Measurements from ENCODE around the gene C1orf226.

The C1orf226 gene

DNA sequence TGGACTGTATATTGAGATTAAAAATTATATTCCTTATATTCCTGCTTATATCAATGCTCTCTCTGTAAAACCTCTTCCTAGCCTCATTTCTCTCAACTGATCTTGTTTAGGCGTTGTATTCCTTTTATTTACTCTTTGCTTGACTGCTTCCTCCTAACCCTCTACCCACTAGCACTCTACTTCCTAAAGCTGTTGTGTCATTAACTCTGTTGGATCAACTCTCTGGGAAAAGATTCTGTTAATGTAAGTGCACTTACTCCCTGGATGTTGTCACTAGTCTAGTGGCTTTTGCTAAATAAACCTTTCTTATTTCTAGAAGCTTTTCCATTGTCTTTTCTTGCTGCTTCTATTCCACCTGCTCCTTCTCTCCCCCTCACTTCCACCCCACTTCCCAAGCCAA lies 11.4 kb upstream of the C1orf226 start:
- H3K36me3 ChIP-seq: peaks cover 68% of the 10 kb centered on the region
- H3K27me3 ChIP-seq: no peaks in the 10 kb centered on the region
- no peaks in the 10 kb centered on the region for H3K9me3 ChIP-seq
- no peak overlapping the region for H3K4me3 ChIP-seq (ENCODE audit: low read depth in 1 of 2, low read length in 1 of 2)
- no peaks in the 10 kb centered on the region for H3K4me1 ChIP-seq (ENCODE audit: control insufficient read depth in 1 of 2, insufficient read depth in 1 of 2, low read depth in 1 of 2, low read length in 1 of 2)
- TF ChIP-seq, protein P1, sequence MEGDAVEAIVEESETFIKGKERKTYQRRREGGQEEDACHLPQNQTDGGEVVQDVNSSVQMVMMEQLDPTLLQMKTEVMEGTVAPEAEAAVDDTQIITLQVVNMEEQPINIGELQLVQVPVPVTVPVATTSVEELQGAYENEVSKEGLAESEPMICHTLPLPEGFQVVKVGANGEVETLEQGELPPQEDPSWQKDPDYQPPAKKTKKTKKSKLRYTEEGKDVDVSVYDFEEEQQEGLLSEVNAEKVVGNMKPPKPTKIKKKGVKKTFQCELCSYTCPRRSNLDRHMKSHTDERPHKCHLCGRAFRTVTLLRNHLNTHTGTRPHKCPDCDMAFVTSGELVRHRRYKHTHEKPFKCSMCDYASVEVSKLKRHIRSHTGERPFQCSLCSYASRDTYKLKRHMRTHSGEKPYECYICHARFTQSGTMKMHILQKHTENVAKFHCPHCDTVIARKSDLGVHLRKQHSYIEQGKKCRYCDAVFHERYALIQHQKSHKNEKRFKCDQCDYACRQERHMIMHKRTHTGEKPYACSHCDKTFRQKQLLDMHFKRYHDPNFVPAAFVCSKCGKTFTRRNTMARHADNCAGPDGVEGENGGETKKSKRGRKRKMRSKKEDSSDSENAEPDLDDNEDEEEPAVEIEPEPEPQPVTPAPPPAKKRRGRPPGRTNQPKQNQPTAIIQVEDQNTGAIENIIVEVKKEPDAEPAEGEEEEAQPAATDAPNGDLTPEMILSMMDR (IDR thresholded peaks at IDR 0.05): no peak
- H3K27ac ChIP-seq: no peak overlapping the region

DNA sequence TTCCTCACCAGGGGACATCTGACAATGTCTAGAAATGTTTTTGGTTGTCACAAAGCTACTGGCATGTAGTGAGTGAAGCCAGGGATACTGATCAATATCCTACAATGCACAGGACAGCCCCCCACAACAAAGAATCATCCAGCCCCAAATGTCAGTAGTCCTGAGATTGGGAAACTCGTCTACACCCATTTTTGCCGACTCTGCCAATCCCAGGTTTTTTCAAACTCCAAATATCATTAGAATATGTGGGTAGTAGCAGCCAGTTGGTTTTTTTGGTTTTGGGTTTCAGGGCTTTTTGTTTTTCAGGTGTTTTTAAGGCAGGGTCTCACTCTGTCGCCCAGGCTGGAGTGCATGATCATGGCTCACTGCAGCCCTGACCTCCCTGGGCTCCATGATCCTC lies 10.8 kb upstream of the C1orf226 start:
- no peaks in the 10 kb centered on the region for H3K4me1 ChIP-seq (ENCODE audit: control insufficient read depth in 1 of 2, insufficient read depth in 1 of 2, low read depth in 1 of 2, low read length in 1 of 2)
- TF ChIP-seq, protein P1 (IDR thresholded peaks at IDR 0.05): no peak
- H3K27ac ChIP-seq: no peak overlapping the region
- no peaks in the 10 kb centered on the region for H3K27me3 ChIP-seq
- H3K9me3 ChIP-seq: no peaks in the 10 kb centered on the region
- H3K4me3 ChIP-seq (ENCODE audit: low read depth in 1 of 2, low read length in 1 of 2): no peak overlapping the region
- peaks cover 69% of the 10 kb centered on the region for H3K36me3 ChIP-seq

GRCh38 chr1:162371611-162372010 lies 9.9 kb upstream of the C1orf226 start:
- Histone ChIP-seq H3K4me3 (ENCODE audit: low read depth in 1 of 2, low read length in 1 of 2) (no peak overlapping the region), H3K36me3 (peaks cover 61% of the 10 kb centered on the region), H3K9me3 (no peaks in the 10 kb centered on the region), H3K27ac (no peak overlapping the region), H3K27me3 (no peaks in the 10 kb centered on the region), H3K4me1 (ENCODE audit: control insufficient read depth in 1 of 2, insufficient read depth in 1 of 2, low read depth in 1 of 2, low read length in 1 of 2) (no peaks in the 10 kb centered on the region)
- TF ChIP-seq, protein P1 (IDR thresholded peaks at IDR 0.05): no peak

- Histone ChIP-seq H3K27ac (no peak overlapping the region), H3K27me3 (no peaks in the 10 kb centered on the region), H3K4me3 (ENCODE audit: low read depth in 1 of 2, low read length in 1 of 2) (no peak overlapping the region), H3K9me3 (no peaks in the 10 kb centered on the region), H3K36me3 (peaks cover 53% of the 10 kb centered on the region), H3K4me1 (ENCODE audit: control insufficient read depth in 1 of 2, insufficient read depth in 1 of 2, low read depth in 1 of 2, low read length in 1 of 2) (no peaks in the 10 kb centered on the region)
- TF ChIP-seq, protein P1 (IDR thresholded peaks at IDR 0.05): no peak
Measured at GRCh38 chr1:162372159-162373071, 9.1 kb upstream of the C1orf226 start.

- TF ChIP-seq, protein P1 (IDR thresholded peaks at IDR 0.05): no peak
- Histone ChIP-seq H3K27ac (no peak overlapping the region), H3K36me3 (peaks cover 46% of the 10 kb centered on the region), H3K4me1 (ENCODE audit: control insufficient read depth in 1 of 2, insufficient read depth in 1 of 2, low read depth in 1 of 2, low read length in 1 of 2) (no peaks in the 10 kb centered on the region), H3K4me3 (ENCODE audit: low read depth in 1 of 2, low read length in 1 of 2) (no peak overlapping the region), H3K9me3 (no peaks in the 10 kb centered on the region), H3K27me3 (no peaks in the 10 kb centered on the region)
Measured at GRCh38 chr1:162373072-162373427, 8.5 kb upstream of the C1orf226 start.
